Glutamatergic neuron (in vitro differentiated cells): ENCODE measurements around the gene UNC93A. TPM values are rescaled to one million over a fixed set of nuclear protein-coding genes. Genes with fewer than 3 reads are reported as not detected.

Source experiments
- DNase-seq: peaks from one replicate; pipeline ENCODE4 v3.0.0; 2022
- H3K27ac Mint-ChIP-seq: one replicate; pipeline ENCODE4 v1.8.0; 2020; ENCODE audit warnings: mild to moderate bottlenecking, mixed read lengths, inconsistent platforms; ENCODE audit not compliant: unreplicated experiment
- H3K27me3 Mint-ChIP-seq: one replicate; pipeline ENCODE4 v1.8.0; 2020; ENCODE audit warnings: mild to moderate bottlenecking, moderate library complexity, mixed read lengths, inconsistent platforms; ENCODE audit not compliant: unreplicated experiment
- H3K36me3 Mint-ChIP-seq: one replicate; pipeline ENCODE4 v1.8.0; 2020; ENCODE audit warnings: mild to moderate bottlenecking, mixed read lengths, inconsistent platforms; ENCODE audit not compliant: unreplicated experiment
- H3K4me1 Mint-ChIP-seq: one replicate; pipeline ENCODE4 v1.8.0; 2020; ENCODE audit warnings: mild to moderate bottlenecking, low read depth, mixed read lengths, inconsistent platforms; ENCODE audit not compliant: unreplicated experiment
- H3K4me3 Mint-ChIP-seq: one replicate; pipeline ENCODE4 v1.8.0; 2020; ENCODE audit warnings: mild to moderate bottlenecking, mixed read lengths, inconsistent platforms; ENCODE audit not compliant: unreplicated experiment
- H3K9me3 Mint-ChIP-seq: one replicate; pipeline ENCODE4 v1.8.0; 2020; ENCODE audit warnings: mild to moderate bottlenecking, moderate library complexity, mixed read lengths, inconsistent platforms; ENCODE audit not compliant: unreplicated experiment
- total RNA-seq: library from RNA; stranded (reverse); fragmentation: NEBNext Ultra II Directional; extraction: Animal tissue kit (Norgen Biotek cat#: 25700); gene quantifications from one replicate; pipeline ENCODE4 v1.2.1, GENCODE V29; 2021; ENCODE audit not compliant: unreplicated experiment
- TF ChIP-seq, protein P1 (sequence below): fragments of 200-600 bp; sonication (generic); IDR thresholded peaks from one replicate; pipeline ENCODE4 v1.5.0; 2021; ENCODE audit not compliant: partially characterized antibody, unreplicated experiment

The UNC93A gene
- total RNA-seq, 1 donor from 2014 or later: not detected

DNA sequence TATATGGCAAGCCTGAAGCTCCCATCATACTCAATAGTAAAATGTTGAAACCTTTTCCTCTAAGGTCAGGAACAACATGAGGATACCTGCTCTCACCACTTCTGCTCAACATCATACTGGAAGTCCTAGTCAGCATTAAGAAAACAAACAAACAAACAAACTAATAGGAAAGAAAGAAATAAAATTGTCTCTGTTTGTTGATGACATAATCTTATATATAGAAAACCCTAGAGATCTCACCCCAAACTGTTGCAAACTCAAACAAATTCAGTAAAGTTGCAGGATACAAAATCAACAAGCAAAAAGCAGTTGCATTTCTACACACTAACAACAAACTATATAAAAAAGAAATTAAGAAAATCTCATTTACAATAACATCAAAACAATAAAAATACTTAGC, 54.2 kb downstream of the UNC93A start:
- Mint-ChIP-seq H3K4me3 (no peak overlapping the region), H3K27me3 (peaks cover 2% of the 10 kb centered on the region), H3K4me1 (peaks cover 13% of the 10 kb centered on the region), H3K27ac (no peak overlapping the region), H3K36me3 (no peaks in the 10 kb centered on the region), H3K9me3 (peaks cover 4% of the 10 kb centered on the region)
- no peak for DNase-seq
- TF ChIP-seq, protein P1, sequence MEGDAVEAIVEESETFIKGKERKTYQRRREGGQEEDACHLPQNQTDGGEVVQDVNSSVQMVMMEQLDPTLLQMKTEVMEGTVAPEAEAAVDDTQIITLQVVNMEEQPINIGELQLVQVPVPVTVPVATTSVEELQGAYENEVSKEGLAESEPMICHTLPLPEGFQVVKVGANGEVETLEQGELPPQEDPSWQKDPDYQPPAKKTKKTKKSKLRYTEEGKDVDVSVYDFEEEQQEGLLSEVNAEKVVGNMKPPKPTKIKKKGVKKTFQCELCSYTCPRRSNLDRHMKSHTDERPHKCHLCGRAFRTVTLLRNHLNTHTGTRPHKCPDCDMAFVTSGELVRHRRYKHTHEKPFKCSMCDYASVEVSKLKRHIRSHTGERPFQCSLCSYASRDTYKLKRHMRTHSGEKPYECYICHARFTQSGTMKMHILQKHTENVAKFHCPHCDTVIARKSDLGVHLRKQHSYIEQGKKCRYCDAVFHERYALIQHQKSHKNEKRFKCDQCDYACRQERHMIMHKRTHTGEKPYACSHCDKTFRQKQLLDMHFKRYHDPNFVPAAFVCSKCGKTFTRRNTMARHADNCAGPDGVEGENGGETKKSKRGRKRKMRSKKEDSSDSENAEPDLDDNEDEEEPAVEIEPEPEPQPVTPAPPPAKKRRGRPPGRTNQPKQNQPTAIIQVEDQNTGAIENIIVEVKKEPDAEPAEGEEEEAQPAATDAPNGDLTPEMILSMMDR: no peak

DNA sequence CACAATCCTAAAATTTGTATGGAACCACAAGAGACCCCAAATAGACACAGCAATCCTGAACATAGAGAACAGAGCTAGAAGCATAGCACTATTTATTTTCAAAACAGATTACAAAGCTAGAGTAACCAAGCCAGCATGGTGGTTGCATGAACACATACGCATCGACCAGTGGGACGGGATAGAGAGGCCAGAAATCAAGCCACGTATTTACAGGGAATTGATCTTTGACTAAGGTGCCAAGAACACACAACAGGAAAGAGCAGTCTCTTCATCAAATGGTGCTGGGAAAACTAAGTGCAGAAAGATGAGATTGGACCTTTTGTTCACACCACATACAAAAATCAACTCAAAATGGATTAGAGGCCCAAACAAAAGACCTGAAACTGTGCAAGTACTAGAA, 54.8 kb downstream of the UNC93A start:
- TF ChIP-seq, protein P1: no peak
- Mint-ChIP-seq H3K4me3 (no peak overlapping the region), H3K27me3 (peaks cover 2% of the 10 kb centered on the region), H3K4me1 (peaks cover 13% of the 10 kb centered on the region), H3K9me3 (peaks cover 4% of the 10 kb centered on the region), H3K27ac (no peak overlapping the region), H3K36me3 (no peaks in the 10 kb centered on the region)
- no peak for DNase-seq

DNA sequence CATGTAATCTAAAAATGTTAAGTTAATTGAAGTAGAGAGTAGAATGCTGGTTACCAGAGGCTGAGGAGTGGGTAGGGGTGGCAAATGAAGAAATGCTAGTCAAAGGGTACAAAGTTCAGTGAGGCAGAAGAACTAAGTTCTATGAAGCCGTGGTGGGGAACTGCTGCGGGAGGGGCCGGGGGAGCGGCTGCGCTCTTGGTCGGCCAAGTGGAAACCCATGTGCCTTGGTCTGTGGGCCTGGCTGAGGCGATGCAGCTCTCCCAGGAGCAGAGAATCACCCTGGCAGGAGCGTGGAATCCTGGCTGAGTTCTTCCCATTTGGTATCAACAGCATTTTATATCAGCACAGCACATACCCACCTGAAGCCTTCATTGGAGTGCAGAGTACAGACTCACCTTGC, 56.1 kb downstream of the UNC93A start:
- Mint-ChIP-seq H3K36me3 (no peaks in the 10 kb centered on the region), H3K9me3 (peaks cover 10% of the 10 kb centered on the region), H3K4me3 (no peak overlapping the region), H3K27me3 (peaks cover 4% of the 10 kb centered on the region), H3K4me1 (peaks cover 16% of the 10 kb centered on the region), H3K27ac (no peak overlapping the region)
- TF ChIP-seq, protein P1: no peak
- no peak for DNase-seq

DNA sequence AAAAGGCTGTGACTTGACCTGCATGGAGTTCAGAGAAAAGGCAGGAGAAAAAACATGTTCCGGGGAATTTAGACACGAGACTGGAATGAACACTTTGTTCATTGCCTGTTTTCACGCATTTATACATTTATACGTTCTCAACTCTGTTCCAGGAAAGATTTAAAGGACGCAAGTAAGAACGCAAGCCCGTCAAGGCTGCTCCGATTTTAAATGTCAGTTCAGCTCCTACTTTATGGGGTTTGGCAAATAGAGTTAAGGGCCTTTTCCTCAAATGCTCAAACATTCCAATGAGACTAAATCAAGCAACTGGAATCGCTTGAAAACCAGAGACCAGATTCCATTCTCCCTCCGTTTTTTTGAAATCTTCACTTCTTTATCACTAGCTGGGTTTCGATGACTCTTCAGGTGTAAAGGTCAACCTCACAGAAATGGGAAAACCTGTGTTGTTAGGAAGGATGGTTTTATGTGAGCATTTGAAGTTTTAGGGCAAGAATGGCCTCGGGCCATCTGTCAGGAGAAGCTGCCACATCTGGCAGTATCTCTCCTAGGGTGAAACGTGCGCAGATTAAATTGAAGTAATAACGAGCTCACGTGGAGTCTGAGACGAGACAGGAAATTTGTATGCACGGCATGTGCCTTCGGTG, 58.6 kb downstream of the UNC93A start:
- Mint-ChIP-seq H3K4me3 (peak overlapping the region; percentile 88), H3K36me3 (peaks cover 9% of the 10 kb centered on the region), H3K27ac (peak overlapping the region; percentile 74), H3K9me3 (peaks cover 14% of the 10 kb centered on the region), H3K4me1 (peaks cover 16% of the 10 kb centered on the region), H3K27me3 (peaks cover 4% of the 10 kb centered on the region)
- TF ChIP-seq, protein P1: no peak
- DNase-seq: no peak

- Mint-ChIP-seq H3K27me3 (peaks cover 4% of the 10 kb centered on the region), H3K4me3 (peak overlapping the region; percentile 88), H3K9me3 (peaks cover 14% of the 10 kb centered on the region), H3K27ac (peak overlapping the region; percentile 74), H3K36me3 (peaks cover 9% of the 10 kb centered on the region), H3K4me1 (peaks cover 16% of the 10 kb centered on the region)
- no peak for DNase-seq
- TF ChIP-seq, protein P1: no peak
These were observed 59.2 kb downstream of the UNC93A start for GRCh38 chr6:167350275-167350696.
